Stimulated activated CD8-positive, alpha-beta memory T cell treated with anti-CD3 and anti-CD28 coated beads, Interleukin-2, amount 100 ng/mL, for 48 hours (primary cell): ENCODE data around the gene PPID.
A peak's percentile ranks its signal among the peaks of the same experiment; 100 is the strongest.
"Not testable (repeated sequence)": the region's sequence is repeated elsewhere in the genome, so short reads cannot be mapped to it uniquely, and the experiment has no call there.

Source experiments
- DNase-seq, 2 donors: peaks; one replicate each; pipeline ENCODE4 v3.0.0-alpha.2; 2020; ENCODE audit warnings: low read depth in 2 of 2

Gene PPID

GRCh38 chr4:158729716-158730559 is 6.7 kb upstream of the PPID start:
- peak in 1 of 2 donors; percentile 32 for DNase-seq

DNA sequence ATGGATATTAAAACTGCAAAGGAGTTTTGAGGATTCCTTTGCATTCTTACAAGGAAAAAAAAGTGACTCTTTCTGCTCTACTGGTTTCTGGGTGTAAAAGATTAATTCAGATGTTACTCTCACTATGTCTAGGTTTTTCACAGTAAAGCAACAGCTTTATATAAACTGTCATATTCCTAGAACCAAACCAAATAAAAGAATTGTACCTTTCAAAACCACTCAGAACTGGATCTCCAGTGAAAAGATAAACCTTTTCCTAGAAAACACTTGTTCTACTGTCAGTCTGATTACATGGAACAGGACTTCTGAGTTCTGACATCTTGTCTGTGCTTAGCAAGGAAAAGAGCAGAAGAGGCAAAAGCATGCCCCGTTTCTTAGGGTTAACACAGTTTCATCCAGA is 5.0 kb upstream of the PPID start:
- DNase-seq, result no peak

DNA sequence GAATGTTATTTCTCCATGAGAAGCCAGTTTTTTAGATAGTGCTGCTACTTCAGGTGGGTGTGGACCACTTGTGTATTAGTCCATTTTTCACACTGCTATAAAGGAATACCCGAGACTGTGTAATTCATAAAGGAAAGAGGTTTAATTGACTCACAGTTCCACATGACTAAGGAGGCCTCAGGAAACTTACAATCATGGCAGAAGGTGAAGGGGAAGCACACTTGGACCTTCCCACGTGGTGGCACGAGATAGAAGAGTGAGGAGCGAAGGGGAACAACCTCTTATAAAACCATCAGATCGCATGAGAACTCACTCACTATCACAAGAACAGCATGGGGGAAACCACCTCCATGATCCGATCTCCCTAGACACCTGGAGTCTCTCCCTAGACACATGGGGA is 3.4 kb upstream of the PPID start:
- DNase-seq, result no peak

DNA sequence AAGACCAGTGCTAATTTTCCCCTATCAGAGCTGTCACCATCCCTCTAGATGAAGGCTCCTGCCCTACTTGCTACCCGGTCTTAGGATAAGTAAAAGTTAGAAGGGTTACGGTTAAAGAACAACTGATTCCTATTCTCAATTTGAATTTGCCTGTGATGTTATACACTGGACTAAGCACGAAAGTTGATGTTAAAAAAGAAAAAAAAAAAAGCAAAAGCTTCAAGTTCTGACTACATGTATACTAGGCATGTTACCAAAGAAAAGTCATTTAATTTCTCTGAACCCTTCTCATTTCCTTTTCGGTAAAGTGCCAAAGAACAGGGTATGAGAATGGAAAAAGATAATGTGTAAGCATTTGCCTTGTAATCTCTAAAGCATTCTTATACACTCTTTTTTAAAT is 1.4 kb upstream of the PPID start:
- no peak for DNase-seq

DNA sequence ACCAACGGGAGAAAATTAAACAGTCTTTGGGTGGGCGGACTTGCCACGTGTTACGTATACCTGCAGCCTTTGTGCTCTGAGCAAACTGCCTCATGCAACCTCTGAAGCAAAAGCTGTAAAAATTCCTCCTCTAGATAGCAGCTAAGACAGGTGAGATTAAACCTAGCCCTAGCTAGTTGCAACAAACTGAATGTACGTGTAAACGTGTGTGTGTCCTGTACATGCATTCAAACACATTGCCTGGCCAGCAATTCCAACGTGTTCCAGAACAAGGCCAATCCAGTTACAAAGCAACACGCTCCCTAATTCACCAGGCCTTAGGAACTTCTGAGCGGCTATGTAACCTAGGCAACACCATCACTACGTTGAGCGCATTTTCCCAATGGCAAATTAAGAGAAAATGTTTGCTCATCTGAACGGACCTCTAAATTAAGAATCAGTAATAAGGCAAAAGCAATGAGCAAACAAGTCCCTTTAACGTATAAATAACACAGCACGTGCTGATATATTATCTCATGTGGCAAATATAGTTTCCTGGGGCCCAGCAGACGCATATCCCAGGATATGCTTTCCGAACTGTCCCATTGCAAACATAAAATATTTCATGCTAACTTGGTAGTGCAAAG is 792 bp downstream of the PPID start:
- no peak for DNase-seq

- no peak for DNase-seq
Measured at GRCh38 chr4:158721680-158722079, 1.5 kb downstream of the PPID start.

DNA sequence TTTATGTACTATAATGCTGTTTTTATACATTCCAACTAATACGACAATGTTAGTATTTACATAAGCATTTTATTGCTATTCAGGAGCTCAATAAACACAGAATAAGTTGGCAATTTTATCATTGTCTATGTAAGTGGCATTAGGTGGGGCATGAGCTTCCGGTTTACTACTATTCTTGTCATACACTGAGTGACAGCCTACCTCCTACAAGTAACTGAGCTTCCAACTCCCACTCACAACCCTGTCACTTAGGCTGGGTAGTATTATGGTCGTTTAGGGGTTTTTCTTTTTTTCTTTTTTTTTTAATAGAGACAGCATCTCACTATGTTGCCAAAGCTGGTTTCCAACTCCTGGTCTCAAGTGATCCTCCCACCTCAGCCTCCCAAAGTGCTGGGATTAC is 7.4 kb downstream of the PPID start:
- DNase-seq, result no peak

- no peak for DNase-seq
Measured at GRCh38 chr4:158714937-158715336, 8.3 kb downstream of the PPID start.

DNA sequence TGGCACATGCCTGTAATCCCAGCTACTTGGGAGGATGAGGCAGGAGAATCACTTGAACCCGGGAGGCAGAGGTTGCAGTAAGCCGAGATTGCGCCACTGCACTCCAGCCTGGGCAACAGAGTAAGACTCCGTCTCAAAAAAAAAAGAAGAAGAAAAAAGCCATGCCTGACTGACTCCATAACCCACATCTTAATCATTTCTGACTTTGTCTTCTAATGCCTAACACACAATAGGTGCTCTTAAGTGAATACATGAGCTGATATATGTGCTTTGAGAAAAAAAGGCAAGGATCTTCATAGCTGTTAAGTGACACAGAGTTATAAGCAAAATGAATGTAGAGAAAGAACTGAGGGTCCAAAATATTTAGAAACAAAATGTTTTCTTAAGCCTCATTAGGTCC is 10.6 kb downstream of the PPID start:
- DNase-seq, result not testable (repeated sequence)

DNA sequence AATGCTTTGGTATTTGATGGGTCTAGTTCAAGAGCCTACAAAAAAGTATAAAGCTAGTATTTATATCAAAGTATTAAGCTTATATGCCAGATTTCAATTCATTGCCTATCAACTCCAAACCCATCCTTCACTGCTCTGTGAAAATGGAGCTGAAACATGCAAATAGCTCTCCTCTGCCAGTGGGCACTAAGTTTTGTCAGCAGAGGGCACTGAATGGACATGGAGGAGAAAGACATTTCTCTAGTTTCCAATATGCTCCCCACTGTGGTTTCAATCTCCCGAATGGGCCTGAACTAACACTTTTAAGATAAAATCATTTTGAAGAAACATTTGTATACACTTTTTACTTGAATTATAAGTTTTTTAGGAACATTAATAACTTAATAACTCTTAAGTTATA is 12.4 kb downstream of the PPID start:
- DNase-seq, result no peak

DNA sequence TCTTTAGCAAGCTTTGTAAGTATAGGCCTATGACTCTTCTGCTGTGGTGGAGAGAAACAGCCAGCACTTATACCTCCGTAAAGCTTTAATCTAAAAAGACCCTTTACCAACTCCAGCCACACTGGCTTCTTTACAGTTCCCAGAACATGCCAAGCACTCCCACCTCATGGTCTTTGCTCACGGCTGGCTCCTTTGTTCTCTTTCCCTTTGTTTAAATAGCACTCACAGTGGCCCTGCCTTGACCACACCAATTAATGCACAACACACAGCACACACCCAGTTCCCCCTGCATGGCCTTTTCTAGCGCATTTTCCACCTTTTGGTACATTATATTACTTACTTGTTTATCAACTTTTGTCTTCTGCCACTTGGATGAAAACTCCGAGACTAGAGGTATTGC is 18.9 kb downstream of the PPID start:
- no peak for DNase-seq

DNA sequence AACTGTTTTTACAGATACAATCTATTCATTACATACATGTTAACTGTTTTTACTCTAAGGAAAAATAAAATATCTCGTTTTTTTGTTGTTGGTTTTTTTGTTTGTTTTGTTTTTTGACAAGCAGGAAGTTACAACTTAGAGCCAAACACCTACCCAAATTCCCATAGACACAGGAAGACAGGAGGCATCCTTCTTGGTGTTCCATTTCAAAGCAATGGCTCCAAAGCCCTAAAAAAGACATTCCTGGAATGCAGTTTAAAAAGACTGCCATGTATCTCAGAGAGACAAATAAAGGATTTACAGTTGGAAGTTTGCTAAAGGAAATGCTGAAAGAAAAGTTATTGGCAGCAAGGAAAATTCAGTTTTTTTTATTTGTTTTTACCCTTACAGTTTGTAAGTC is 34.4 kb downstream of the PPID start:
- no peak for DNase-seq

DNA sequence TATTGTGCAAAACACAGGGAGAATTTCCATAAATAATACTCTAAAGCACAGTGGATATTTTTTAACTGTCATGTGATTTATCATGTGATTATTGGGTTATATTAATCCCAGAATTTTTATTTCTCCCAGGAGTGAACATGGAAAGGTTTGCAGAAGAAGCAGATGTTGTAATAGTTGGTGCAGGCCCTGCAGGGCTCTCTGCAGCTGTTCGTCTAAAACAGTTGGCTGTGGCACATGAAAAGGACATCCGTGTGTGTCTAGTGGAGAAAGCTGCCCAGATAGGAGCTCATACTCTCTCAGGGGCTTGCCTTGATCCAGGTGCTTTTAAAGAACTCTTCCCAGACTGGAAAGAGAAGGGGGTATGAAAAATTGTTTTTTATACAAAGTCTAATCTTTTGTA is 41.1 kb downstream of the PPID start:
- no peak for DNase-seq

- DNase-seq, result no peak
Measured at GRCh38 chr4:158681629-158682028, 41.6 kb downstream of the PPID start.

DNA sequence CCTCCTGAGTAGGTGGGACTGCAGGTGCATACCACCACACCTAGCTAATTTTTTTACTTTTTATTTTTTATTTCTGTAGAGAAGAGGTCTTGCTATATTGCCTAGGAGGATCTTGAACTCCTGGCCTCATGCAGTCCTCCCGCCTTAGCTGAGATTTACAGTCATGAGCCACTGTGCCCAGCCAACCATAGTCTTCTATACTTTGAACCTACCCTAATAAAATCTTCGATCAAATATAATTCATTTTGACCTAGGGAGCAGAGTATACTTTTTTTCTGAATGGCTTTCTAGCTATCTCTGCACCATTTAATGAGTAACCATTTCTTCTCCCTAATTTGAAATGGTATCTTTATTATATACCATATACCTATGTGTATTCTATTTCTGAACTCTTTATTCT is 44.4 kb downstream of the PPID start:
- no peak for DNase-seq

DNA sequence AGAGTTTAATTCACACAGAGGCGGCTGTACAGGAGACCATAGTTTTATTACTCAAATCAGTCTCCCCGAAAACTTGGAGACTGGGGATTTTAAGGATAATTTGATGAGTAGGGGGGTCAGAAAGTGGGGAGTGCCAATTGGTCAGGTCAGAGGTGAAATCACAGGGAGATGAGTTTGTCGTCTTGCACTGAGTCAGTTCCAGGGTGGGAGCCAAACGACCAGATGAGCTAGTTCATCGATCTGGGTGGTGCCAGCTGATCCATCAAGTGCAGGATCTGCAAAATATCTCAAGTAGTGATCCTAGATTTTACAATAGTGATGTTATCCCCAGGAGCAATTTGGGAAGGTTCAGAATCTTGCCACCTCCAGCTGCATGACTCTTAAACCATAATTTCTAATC is 47.1 kb downstream of the PPID start:
- DNase-seq, result no peak

- DNase-seq, result no peak
Measured at GRCh38 chr4:158673633-158674032, 49.6 kb downstream of the PPID start.

GRCh38 chr4:158671915-158672806 is 51.0 kb downstream of the PPID start, which contains the start of gene ETFDH:
Gene ETFDH (plus strand): TSS chr4:158672296. CDS start chr4:158672457, 161 bp downstream.
- peak; percentile 94 to 96 for DNase-seq

DNA sequence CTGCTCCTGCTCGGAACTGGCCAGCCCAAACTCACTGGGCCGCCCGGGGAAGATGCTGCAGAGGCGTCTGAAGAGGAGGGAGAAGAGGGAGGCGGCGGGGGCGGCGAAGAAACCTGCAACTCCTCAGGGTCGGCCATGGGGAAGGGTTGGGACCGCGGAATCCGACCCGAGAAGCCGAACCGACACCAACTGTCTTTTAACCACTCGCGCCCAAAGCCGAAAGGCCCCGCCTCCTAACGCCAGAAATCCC is 51.6 kb downstream of the PPID start, which contains the start of gene C4orf46:
C4orf46 (minus strand) TSS at position 223 of the 250 bp plus-strand sequence; CDS start at position 137, 86 bp downstream.
- no peak for DNase-seq

GRCh38 chr4:158670975-158671664 is 52.1 kb downstream of the PPID start:
- peak; percentile 43 to 53 for DNase-seq

DNA sequence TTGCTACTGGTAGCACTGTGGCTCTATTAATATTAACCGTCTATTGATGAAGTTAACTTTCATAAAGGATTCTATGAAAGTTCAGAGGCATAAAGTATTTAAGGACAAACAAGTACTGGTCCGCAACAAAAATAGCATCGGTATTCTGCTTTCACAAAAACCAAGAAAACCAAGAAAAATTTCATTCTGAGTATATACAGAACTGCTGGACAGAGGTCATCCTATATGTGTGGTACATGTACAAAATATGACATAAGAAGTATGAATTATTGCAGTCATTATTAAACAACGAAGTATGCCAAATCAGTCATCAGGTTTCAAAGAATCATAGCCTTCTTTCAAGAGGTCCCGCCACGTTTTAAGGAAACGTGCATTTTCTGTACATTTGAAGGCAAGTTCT is 53.9 kb downstream of the PPID start:
- DNase-seq, result no peak

GRCh38 chr4:158667651-158668198 is 55.5 kb downstream of the PPID start:
- no peak for DNase-seq
